Suprapubic skin (tissue), 4 donors: ENCODE data around the gene NMB. TPM values are rescaled to one million over a fixed set of nuclear protein-coding genes. Genes with fewer than 3 reads are reported as not detected.

Experiments
- DNase-seq, 2 donors: peaks; one replicate each; pipeline ENCODE4 v3.0.0-alpha.2; 2019; ENCODE audit warnings: low spot score in 2 of 2
- H3K27ac ChIP-seq: fragments of 200-600 bp; sonication (generic); one replicate; pipeline ENCODE4 v1.5.1; 2019
- H3K27me3 ChIP-seq: fragments of 200-600 bp; sonication (generic); one replicate; pipeline ENCODE4 v1.5.1; 2019
- H3K36me3 ChIP-seq: fragments of 200-600 bp; sonication (generic); one replicate; pipeline ENCODE4 v1.5.1; 2019
- H3K4me1 ChIP-seq: fragments of 200-600 bp; sonication (generic); one replicate; pipeline ENCODE4 v1.5.1; 2019
- H3K4me3 ChIP-seq: fragments of 200-600 bp; sonication (generic); one replicate; pipeline ENCODE4 v1.5.1; 2019; ENCODE audit warnings: mild to moderate bottlenecking
- H3K9me3 ChIP-seq: fragments of 200-600 bp; sonication (generic); one replicate; pipeline ENCODE4 v1.5.1; 2019
- CTCF ChIP-seq, 2 donors: fragments of 200-600 bp in 1 of 2; fragments of 450-650 bp in 1 of 2; sonication (generic) in 1 of 2; IDR thresholded peaks; one replicate each; pipeline ENCODE4 v1.5.1; 2016 to 2019; ENCODE audit warnings: antibody characterized with exemption in 2 of 2, mild to moderate bottlenecking in 1 of 2, moderate library complexity in 1 of 2
- EP300 ChIP-seq: sonication (generic); formaldehyde crosslinking; IDR thresholded peaks from one replicate; pipeline ENCODE4 v1.6.1; 2017; ENCODE audit warnings: antibody characterized with exemption
- POLR2A ChIP-seq, 2 donors: fragments of 450-650 bp; IDR thresholded peaks; one replicate each; pipeline ENCODE4 v1.6.1; 2017; ENCODE audit warnings: antibody characterized with exemption in 2 of 2, mild to moderate bottlenecking in 2 of 2, moderate library complexity in 2 of 2
- POLR2AphosphoS5 ChIP-seq, 3 donors: sonication (generic); formaldehyde crosslinking; IDR thresholded peaks; one replicate each; pipeline ENCODE4 v1.6.1; 2017; ENCODE audit warnings: antibody characterized with exemption in 3 of 3
- WGBS: methylation state at CpG from one replicate; pipeline ENCODE4 v1.1.5; 2018; 5-methylcytosine and 5-hydroxymethylcytosine counted together
- total RNA-seq, 4 donors: library from RNA; depleted of rRNA; stranded (reverse); fragments of >200 nt; gene quantifications; one replicate each; pipeline ENCODE4 v1.1.0, GENCODE V29; 2016

The NMB gene
- total RNA-seq, 4 donors from 2014 or later: 2.2 to 6.7 (median 3.5) TPM

GRCh38 chr15:84611631-84612030 lies 46.4 kb downstream of the NMB start:
- no peak overlapping the region for H3K4me3 ChIP-seq
- no peak for TF ChIP-seq POLR2AphosphoS5 (IDR thresholded peaks at IDR 0.05)
- no peak for TF ChIP-seq CTCF (IDR thresholded peaks at IDR 0.05)
- no peak for TF ChIP-seq EP300
- no peak for TF ChIP-seq POLR2A (IDR thresholded peaks at IDR 0.05)
- DNase-seq: no peak
- H3K27me3 ChIP-seq: no peaks in the 10 kb centered on the region
- peaks cover 10% of the 10 kb centered on the region for H3K36me3 ChIP-seq
- no peaks in the 10 kb centered on the region for H3K4me1 ChIP-seq
- 95% methylated on average over 7 of the region's 7 CpGs for WGBS
- no peak overlapping the region for H3K27ac ChIP-seq
- H3K9me3 ChIP-seq: no peaks in the 10 kb centered on the region

- 91% methylated on average over 11 of the region's 11 CpGs for WGBS
Measured at GRCh38 chr15:84609818-84610525, 48.0 kb downstream of the NMB start.

GRCh38 chr15:84608707-84609284 lies 49.2 kb downstream of the NMB start:
- TF ChIP-seq POLR2AphosphoS5 (IDR thresholded peaks at IDR 0.05) (no peak), POLR2A (IDR thresholded peaks at IDR 0.05) (no peak), EP300 (no peak), CTCF (IDR thresholded peaks at IDR 0.05) (no peak)
- WGBS: 57% methylated on average over 1 of the region's 1 CpG
- no peak for DNase-seq

More at GRCh38 chr15:84609818-84610525, 48.0 kb downstream of the NMB start:
- TF ChIP-seq POLR2AphosphoS5 (IDR thresholded peaks at IDR 0.05) (no peak), POLR2A (IDR thresholded peaks at IDR 0.05) (no peak), EP300 (no peak), CTCF (IDR thresholded peaks at IDR 0.05) (no peak)
- Histone ChIP-seq H3K4me3 (no peak overlapping the region), H3K27me3 (no peaks in the 10 kb centered on the region), H3K9me3 (no peaks in the 10 kb centered on the region), H3K27ac (no peak overlapping the region), H3K36me3 (peaks cover 12% of the 10 kb centered on the region), H3K4me1 (no peaks in the 10 kb centered on the region)
- no peak for DNase-seq

GRCh38 chr15:84606653-84607120 lies 51.3 kb downstream of the NMB start:
- H3K36me3 ChIP-seq: peaks cover 17% of the 10 kb centered on the region
- peaks cover 5% of the 10 kb centered on the region for H3K4me1 ChIP-seq
- TF ChIP-seq POLR2AphosphoS5 (IDR thresholded peaks at IDR 0.05): no peak
- TF ChIP-seq EP300: no peak
- no peak for TF ChIP-seq POLR2A (IDR thresholded peaks at IDR 0.05)
- no peak for TF ChIP-seq CTCF (IDR thresholded peaks at IDR 0.05)
- H3K27me3 ChIP-seq: no peaks in the 10 kb centered on the region
- WGBS: 89% methylated on average over 8 of the region's 8 CpGs
- DNase-seq: no peak
- H3K4me3 ChIP-seq: no peak overlapping the region
- no peaks in the 10 kb centered on the region for H3K9me3 ChIP-seq
- no peak overlapping the region for H3K27ac ChIP-seq

More at GRCh38 chr15:84608707-84609284, 49.2 kb downstream of the NMB start:
- no peak overlapping the region for H3K4me3 ChIP-seq
- H3K9me3 ChIP-seq: no peaks in the 10 kb centered on the region
- H3K27me3 ChIP-seq: no peaks in the 10 kb centered on the region
- no peaks in the 10 kb centered on the region for H3K4me1 ChIP-seq
- peaks cover 16% of the 10 kb centered on the region for H3K36me3 ChIP-seq
- H3K27ac ChIP-seq: no peak overlapping the region

- no peaks in the 10 kb centered on the region for H3K9me3 ChIP-seq
- no peak overlapping the region for H3K27ac ChIP-seq
- no peak for TF ChIP-seq CTCF (IDR thresholded peaks at IDR 0.05)
- DNase-seq: no peak
- H3K4me1 ChIP-seq: peaks cover 14% of the 10 kb centered on the region
- 64% methylated on average over 2 of the region's 2 CpGs for WGBS
- H3K4me3 ChIP-seq: no peak overlapping the region
- H3K27me3 ChIP-seq: no peaks in the 10 kb centered on the region
- peaks cover 17% of the 10 kb centered on the region for H3K36me3 ChIP-seq
Measured at GRCh38 chr15:84605554-84605882, 52.5 kb downstream of the NMB start.
